ENCODE data around the gene HELT.
"Not testable (repeated sequence)": the region's sequence is repeated elsewhere in the genome, so short reads cannot be mapped to it uniquely, and the experiment has no call there.

HELT gene

DNA sequence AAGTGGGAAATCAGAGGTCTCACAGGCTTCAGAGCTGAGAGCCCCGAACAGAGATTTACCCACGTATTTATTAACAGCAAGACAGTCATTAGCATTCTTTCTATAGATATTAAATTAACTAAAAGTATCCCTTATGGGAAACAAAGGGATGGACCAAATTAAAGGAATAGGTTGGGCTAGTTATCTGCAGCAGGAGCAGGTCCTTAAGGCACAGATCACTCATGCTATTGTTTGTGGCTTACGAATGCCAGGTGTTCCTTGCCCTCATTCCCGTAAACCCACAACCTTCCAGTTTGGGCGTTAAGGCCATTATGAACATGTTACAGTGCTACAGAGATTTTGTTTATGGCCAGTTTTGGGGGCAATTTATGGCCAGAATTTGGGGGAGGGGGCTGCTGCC lies 33.0 kb downstream of the HELT start:
- peaks cover 15% of the 10 kb centered on the region for H3K27me3 Mint-ChIP-seq
- H3K36me3 Mint-ChIP-seq, H3K4me3 Mint-ChIP-seq, H3K4me1 Mint-ChIP-seq, H3K9me3 Mint-ChIP-seq, H3K27ac Mint-ChIP-seq: not testable (repeated sequence)

DNA sequence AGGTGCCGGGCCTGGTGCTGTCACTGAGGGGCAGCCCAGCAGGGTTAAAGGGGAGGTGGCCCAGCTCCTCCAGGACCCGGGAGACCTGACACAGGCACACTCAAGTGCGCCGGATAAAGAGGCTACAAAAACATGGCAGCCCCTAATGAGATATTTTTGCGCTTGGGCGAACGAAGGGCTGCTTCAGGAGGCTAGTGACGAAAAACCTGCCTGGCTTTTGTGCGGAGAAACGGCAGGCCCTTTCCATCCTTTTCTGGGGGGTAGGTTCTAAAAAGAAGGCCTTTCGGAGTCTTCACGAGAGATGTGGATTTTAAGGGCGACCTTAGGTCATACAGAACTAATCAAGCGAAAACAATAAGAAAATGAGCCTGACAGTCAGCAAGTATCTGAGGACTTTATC lies 35.5 kb downstream of the HELT start:
- H3K4me3 Mint-ChIP-seq = no peak overlapping the region
- peaks cover 13% of the 10 kb centered on the region for H3K27me3 Mint-ChIP-seq
- H3K4me1 Mint-ChIP-seq = no peaks in the 10 kb centered on the region
- H3K9me3 Mint-ChIP-seq = no peaks in the 10 kb centered on the region
- H3K27ac Mint-ChIP-seq = no peak overlapping the region
- no peaks in the 10 kb centered on the region for H3K36me3 Mint-ChIP-seq

- Mint-ChIP-seq H3K4me3 (no peak overlapping the region), H3K27ac (no peak overlapping the region), H3K36me3 (no peaks in the 10 kb centered on the region), H3K27me3 (peaks cover 11% of the 10 kb centered on the region), H3K9me3 (no peaks in the 10 kb centered on the region), H3K4me1 (no peaks in the 10 kb centered on the region)
Measured at GRCh38 chr4:185054272-185054671, 36.0 kb downstream of the HELT start.

DNA sequence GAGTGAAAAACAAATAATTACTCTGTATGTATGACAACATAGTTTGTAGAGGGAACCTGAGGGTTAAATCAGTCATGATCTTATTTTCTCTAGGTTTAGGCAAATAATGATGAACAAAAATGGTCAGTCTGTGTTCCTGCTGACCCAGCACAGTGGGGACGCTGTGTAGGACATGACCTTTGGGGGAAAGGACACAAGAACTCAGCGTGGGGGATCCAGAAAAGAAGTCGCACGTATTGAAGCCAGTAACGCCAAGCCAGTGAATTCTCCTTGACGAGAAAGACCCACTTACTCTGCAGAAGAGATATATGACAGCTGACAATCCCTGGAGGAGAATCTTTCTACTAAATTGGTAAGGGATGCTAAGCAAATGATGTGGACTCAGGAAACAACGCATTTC lies 36.6 kb downstream of the HELT start:
- H3K27me3 Mint-ChIP-seq = peaks cover 8% of the 10 kb centered on the region
- no peaks in the 10 kb centered on the region for H3K4me1 Mint-ChIP-seq
- H3K9me3 Mint-ChIP-seq = no peaks in the 10 kb centered on the region
- no peak overlapping the region for H3K27ac Mint-ChIP-seq
- no peak overlapping the region for H3K4me3 Mint-ChIP-seq
- H3K36me3 Mint-ChIP-seq = no peaks in the 10 kb centered on the region

DNA sequence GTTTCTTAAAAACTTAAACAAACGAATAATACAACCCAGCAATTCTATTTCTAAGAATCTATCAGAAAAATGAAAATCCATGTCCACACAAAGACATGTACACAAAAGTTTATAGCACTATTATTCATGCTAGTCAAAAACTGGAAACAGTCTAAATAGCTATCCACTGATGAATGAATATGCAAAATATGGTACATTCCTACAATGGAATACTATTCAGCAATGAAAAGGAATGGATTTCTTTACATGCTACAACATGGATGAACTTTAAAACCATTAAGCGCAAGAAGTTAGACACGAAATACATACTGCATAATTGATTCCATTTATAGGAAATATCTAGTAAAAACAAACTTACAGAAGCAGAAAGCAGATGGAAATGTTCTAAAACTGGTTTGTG lies 43.3 kb downstream of the HELT start:
- Mint-ChIP-seq H3K27ac (no peak overlapping the region), H3K27me3 (peaks cover 7% of the 10 kb centered on the region), H3K4me1 (no peaks in the 10 kb centered on the region), H3K9me3 (no peaks in the 10 kb centered on the region), H3K36me3 (peaks cover 2% of the 10 kb centered on the region), H3K4me3 (no peak overlapping the region)

- Mint-ChIP-seq H3K27me3 (peaks cover 6% of the 10 kb centered on the region), H3K27ac (no peak overlapping the region), H3K4me3 (no peak overlapping the region), H3K36me3 (peaks cover 2% of the 10 kb centered on the region), H3K9me3 (no peaks in the 10 kb centered on the region), H3K4me1 (no peaks in the 10 kb centered on the region)
Measured at GRCh38 chr4:185062606-185063005, 44.3 kb downstream of the HELT start.

- H3K4me3 Mint-ChIP-seq = no peak overlapping the region
- peaks cover 1% of the 10 kb centered on the region for H3K36me3 Mint-ChIP-seq
- H3K9me3 Mint-ChIP-seq = no peaks in the 10 kb centered on the region
- H3K27me3 Mint-ChIP-seq = peaks cover 11% of the 10 kb centered on the region
- H3K4me1 Mint-ChIP-seq = no peaks in the 10 kb centered on the region
- H3K27ac Mint-ChIP-seq = no peak overlapping the region
Measured at GRCh38 chr4:185066179-185066578, 47.9 kb downstream of the HELT start.

- Mint-ChIP-seq H3K4me3 (no peak overlapping the region), H3K36me3 (no peaks in the 10 kb centered on the region), H3K9me3 (no peaks in the 10 kb centered on the region), H3K4me1 (no peaks in the 10 kb centered on the region), H3K27me3 (peaks cover 11% of the 10 kb centered on the region), H3K27ac (no peak overlapping the region)
Measured at GRCh38 chr4:185068837-185069236, 50.5 kb downstream of the HELT start.
